GM12801 (cell line): ENCODE results near the gene CCNF.

Source experiments
- CTCF ChIP-seq: IDR thresholded peaks from one replicate; pipeline ENCODE4 v1.5.1; 2011; ENCODE audit warnings: control low read depth; ENCODE audit not compliant: insufficient read length; ENCODE audit errors: extremely low read depth

CCNF gene

GRCh38 chr16:2471653-2472487, 42.6 kb downstream of the CCNF start:
- no peak for TF ChIP-seq CTCF

- TF ChIP-seq CTCF, result no peak
These were observed 43.2 kb downstream of the CCNF start for GRCh38 chr16:2472488-2472864.

- no peak for TF ChIP-seq CTCF
These were observed 43.7 kb downstream of the CCNF start for GRCh38 chr16:2472885-2473445.

GRCh38 chr16:2473446-2473926, 44.2 kb downstream of the CCNF start:
- no peak for TF ChIP-seq CTCF

- no peak for TF ChIP-seq CTCF
These were observed 45.0 kb downstream of the CCNF start for GRCh38 chr16:2473999-2474876.

- no peak for TF ChIP-seq CTCF
These were observed 45.7 kb downstream of the CCNF start, which contains the start of gene TBC1D24 for GRCh38 chr16:2474877-2475412. TSS of gene TBC1D24 (plus strand) at chr16:2475127. CDS start at chr16:2496149, 21,022 bp downstream.
